GM13977 (cell line): ENCODE results near the gene ARL5C.

Experiments used
- DNase-seq: peaks from one replicate; pipeline ENCODE4 v3.0.0; 2012; ENCODE audit warnings: low spot score
- in situ Hi-C: fragments of 300-500 bp; cut with MboI; formaldehyde crosslinking; loops from one replicate; pipeline ENCODE4 v1.12.0; 2022; ENCODE audit warnings: low sequenced_read_pairs, low pct_unique_long_range_greater_than_20kb, mixed read lengths, inconsistent platforms; ENCODE audit not compliant: unreplicated experiment
- TF ChIP-seq, protein P1 (sequence below): IDR thresholded peaks from 2 replicates; pipeline ENCODE4 v1.5.1; 2012; ENCODE audit warnings: mild to moderate bottlenecking, control low read depth; ENCODE audit not compliant: insufficient read depth; ENCODE audit errors: extremely low read depth, missing control alignments

Gene ARL5C

DNA sequence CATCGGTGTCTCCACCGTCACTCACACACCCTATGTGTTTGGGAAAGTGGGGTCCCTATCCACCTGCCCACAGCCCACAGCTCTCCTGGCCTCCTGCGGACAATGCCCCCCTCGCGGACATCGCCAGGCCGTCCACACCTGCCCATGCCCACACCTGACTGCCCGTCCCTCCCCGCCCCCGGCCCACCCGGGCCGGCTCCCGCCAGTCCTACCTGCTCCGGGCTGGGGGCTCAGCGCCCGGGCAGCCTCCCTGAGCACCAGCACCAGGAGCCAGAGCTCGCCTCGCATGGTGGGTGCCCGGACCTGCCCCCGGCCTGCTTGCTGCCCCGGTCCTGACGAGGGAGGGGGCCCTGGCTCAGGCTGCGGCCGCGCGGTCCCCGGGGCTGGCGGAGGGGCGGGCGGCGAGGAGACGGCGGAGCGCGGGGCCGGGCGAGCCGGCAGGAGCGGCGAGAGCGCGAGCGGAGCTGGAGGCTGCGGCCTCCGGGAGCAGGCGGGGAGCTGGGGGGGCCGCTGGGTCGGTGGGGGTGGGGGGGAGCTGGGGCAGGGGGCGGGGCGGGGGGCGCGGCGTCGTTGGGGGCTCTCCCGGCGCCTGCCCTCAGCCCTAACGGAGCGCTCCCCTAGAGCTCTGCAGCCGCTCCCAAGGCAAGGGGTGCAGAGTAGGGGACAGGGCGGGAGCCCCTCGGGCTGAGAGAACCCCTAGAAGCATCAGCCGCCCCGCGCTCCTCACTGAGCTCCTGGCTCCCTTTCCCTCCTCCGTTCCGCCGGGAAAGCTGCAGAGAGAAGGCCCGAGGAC is 14.6 kb downstream of the ARL5C start, which contains the start of gene PLXDC1:
TSS of gene PLXDC1 (minus strand) at position 488 of the 793 bp plus-strand sequence. CDS start at position 288, 200 bp downstream.
- in situ Hi-C loops, result loop anchor here (10.0 kb wide), 1 partner anchor 167 kb away; no protein-coding TSS in a partner anchor
- DNase-seq, result peak; percentile 46
- TF ChIP-seq, protein P1, sequence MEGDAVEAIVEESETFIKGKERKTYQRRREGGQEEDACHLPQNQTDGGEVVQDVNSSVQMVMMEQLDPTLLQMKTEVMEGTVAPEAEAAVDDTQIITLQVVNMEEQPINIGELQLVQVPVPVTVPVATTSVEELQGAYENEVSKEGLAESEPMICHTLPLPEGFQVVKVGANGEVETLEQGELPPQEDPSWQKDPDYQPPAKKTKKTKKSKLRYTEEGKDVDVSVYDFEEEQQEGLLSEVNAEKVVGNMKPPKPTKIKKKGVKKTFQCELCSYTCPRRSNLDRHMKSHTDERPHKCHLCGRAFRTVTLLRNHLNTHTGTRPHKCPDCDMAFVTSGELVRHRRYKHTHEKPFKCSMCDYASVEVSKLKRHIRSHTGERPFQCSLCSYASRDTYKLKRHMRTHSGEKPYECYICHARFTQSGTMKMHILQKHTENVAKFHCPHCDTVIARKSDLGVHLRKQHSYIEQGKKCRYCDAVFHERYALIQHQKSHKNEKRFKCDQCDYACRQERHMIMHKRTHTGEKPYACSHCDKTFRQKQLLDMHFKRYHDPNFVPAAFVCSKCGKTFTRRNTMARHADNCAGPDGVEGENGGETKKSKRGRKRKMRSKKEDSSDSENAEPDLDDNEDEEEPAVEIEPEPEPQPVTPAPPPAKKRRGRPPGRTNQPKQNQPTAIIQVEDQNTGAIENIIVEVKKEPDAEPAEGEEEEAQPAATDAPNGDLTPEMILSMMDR, result no peak

DNA sequence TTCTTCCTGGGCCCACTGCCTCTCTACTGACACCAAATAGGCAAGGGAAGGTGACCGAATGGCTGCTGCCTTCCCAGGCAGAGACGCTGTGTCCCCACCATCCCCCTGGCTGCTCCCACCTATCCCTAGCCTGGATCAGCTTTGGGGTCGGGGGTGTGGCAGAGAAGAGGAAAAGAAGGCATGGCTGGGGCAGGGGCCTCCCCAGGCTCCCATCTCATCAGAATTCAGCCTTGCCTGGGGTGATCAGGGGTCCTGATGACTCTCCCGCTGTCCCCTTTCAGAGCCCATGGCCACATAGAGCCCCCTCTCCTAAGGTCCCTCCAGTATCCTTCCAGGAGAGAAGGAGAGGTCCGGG is 15.2 kb downstream of the ARL5C start:
- in situ Hi-C loops, result loop anchor here (10.0 kb wide), 1 partner anchor 166 kb away; no protein-coding TSS in a partner anchor

DNA sequence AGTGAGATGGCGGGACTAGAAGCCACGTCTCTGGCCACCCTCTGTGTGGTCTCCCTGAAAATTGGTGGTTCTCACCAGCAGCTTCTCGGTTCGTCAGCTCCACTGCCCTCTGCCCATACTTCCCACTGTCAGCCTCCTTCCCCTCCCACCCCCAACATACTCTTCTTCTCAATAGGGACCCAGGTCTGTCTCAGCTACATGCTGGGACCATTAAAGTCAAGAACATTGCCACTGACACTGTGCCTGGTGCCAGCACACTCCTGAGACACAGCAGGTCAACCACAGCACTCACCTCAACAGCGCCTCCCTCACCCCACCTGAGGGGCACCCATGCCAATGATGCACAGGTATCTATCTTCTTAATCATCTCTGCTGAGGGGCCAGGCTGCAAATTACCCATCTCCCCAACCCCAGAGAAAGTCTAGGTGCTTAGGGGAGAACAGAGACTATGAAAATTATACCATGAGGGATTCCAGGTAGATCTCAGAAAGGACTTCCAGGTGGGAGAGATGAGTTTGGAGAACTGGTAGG is 15.8 kb downstream of the ARL5C start:
- TF ChIP-seq, protein P1, result no peak

More for the DNA sequence above, 15.2 kb downstream of the ARL5C start:
- DNase-seq, result no peak
- TF ChIP-seq, protein P1, result no peak

DNA sequence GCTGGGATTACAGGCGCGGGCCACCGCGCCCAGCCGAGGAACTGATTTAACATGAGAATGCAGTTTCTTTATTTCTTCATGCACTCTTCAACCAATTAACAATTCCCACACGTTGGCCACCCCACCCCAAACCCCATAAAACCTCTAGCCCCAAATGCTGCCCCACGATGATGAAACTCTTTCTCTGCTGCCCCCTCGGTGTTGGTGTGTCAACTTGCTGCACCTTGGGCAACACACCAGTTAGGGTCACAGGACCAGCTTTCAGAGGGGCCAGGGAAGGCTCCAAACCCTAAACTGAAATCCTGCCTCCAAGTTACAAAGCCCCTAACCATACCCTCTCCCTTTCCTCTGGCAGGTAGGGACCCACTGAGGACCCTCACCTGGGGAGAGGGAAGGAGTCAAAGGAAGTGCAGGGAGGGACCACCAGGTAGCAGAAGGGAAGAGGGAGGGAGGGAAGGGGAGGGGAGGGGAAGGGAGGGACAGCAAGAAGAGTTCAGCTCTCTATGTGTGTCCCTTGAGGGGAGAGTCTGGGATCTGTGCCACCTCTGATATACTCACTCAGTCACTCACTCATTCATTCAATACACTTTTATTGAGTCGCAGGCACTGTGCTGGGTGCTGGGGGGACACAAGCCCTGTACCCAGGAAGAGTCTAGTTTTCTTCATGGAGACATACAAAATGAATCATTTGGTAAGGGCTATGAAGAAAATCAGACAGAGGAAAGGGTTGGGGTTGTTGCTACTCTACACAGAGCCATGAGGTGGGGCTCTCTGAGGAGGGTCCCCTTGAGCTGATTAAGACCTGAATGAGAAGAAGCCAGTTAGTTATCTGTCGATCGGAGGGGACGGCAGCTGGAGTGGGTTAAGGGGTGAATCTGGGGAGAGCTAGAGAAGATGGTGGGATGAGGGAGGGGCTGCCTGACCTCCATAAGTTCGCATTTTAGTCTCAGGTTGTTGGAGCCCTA is 18.5 kb downstream of the ARL5C start:
- in situ Hi-C loops, result no loop called here
- DNase-seq, result no peak
- TF ChIP-seq, protein P1, result no peak

More for the DNA sequence above, 15.8 kb downstream of the ARL5C start:
- in situ Hi-C loops, result loop anchor here (10.0 kb wide), 1 partner anchor 165 kb away; no protein-coding TSS in a partner anchor
- no peak for DNase-seq

DNA sequence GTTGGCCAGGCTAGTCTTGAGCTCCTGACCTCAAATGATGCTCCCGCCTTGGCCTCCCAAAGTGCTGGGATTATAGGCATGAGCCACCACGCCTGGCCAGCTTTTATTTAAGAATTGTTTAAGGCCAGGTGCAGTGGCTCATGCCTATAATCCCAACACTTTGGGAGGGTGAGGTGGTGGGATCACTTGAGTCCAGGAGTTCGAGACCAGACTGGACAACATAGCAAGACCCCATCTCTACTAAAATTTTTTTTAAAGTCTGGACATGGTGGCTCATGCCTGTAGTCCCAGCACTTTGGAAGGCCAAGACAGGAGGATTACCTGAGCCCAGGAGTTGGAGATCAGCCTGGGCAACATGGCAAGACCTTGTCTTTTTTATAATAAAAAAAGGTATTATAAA is 19.7 kb downstream of the ARL5C start:
- TF ChIP-seq, protein P1, result no peak
- DNase-seq, result no peak
- in situ Hi-C loops, result no loop called here

DNA sequence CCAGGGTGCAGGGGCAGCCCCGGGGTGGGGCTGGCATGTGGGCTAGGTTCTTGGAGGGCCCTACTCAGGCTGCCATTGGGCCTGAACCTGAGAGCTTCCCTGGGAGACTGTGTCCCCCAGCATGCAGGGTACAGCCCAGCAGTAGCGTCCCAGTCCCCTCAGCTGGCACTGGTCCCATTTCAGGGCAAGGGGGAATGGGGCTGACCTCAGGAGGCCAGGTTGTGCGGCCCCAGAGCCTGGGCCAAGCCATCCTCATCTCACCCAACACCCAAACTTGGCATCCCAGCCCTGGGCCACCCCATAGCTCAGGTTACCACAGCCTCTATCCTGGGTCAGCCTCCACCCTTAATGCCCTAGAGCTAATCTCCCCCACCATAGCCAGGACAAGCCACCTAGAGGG is 20.8 kb downstream of the ARL5C start:
- in situ Hi-C loops, result no loop called here
- TF ChIP-seq, protein P1, result no peak
- no peak for DNase-seq
